Smooth muscle cell (in vitro differentiated cells): Measurements from ENCODE around the gene MTUS2. TPM values are rescaled to one million over a fixed set of nuclear protein-coding genes. Genes with fewer than 3 reads are reported as not detected.

Source experiments
- DNase-seq: peaks from one replicate; lab custom pipeline; 2025; ENCODE audit not compliant: unreplicated experiment; lab: John Stamatoyannopoulos, UW
- H2AFZ ChIP-seq: fragments of 200-600 bp; sonication (generic); 2 replicates; pipeline ENCODE4 v1.6.0; 2016; ENCODE audit warnings: antibody characterized with exemption, low read depth, mild to moderate bottlenecking
- H3F3A ChIP-seq: fragments of 200-600 bp; sonication (generic); 2 replicates; pipeline ENCODE4 v1.6.0; 2017; ENCODE audit warnings: antibody characterized with exemption, low read depth
- H3K27ac ChIP-seq: fragments of 200-600 bp; sonication (generic); 2 replicates; pipeline ENCODE4 v1.5.1; 2016; ENCODE audit warnings: low read depth, mild to moderate bottlenecking
- H3K27me3 ChIP-seq: fragments of 200-600 bp; sonication (generic); 2 replicates; pipeline ENCODE4 v1.6.1; 2016; ENCODE audit warnings: low read depth, mild to moderate bottlenecking
- H3K36me3 ChIP-seq: fragments of 200-600 bp; sonication (generic); 2 replicates; pipeline ENCODE4 v1.5.1; 2016; ENCODE audit warnings: low read depth
- H3K4me1 ChIP-seq: fragments of 200-600 bp; sonication (generic); 2 replicates; pipeline ENCODE4 v1.5.1; 2016; ENCODE audit warnings: low read depth
- H3K4me2 ChIP-seq: fragments of 200-600 bp; sonication (generic); 2 replicates; pipeline ENCODE4 v1.6.0; 2016; ENCODE audit warnings: mild to moderate bottlenecking
- H3K4me3 ChIP-seq: fragments of 200-600 bp; sonication (generic); 2 replicates; pipeline ENCODE4 v1.5.1; 2016; ENCODE audit warnings: mild to moderate bottlenecking
- H3K79me2 ChIP-seq: fragments of 200-600 bp; sonication (generic); 2 replicates; pipeline ENCODE4 v1.6.0; 2016; ENCODE audit warnings: low read depth, mild to moderate bottlenecking
- H3K9ac ChIP-seq: fragments of 200-600 bp; sonication (generic); 2 replicates; pipeline ENCODE4 v1.6.0; 2016; ENCODE audit warnings: low read depth
- H3K9me3 ChIP-seq: fragments of 200-600 bp; sonication (generic); replicated peaks from 2 replicates; pipeline ENCODE4 v1.5.1; 2016; ENCODE audit warnings: low read depth
- H4K20me1 ChIP-seq: fragments of 200-600 bp; sonication (generic); 2 replicates; pipeline ENCODE4 v1.6.0; 2016; ENCODE audit warnings: low read depth
- WGBS: methylation state at CpG from one replicate; pipeline ENCODE4 v1.1.7; 2016; ENCODE audit warnings: low lambda C conversion rate; 5-methylcytosine and 5-hydroxymethylcytosine counted together
- polyA plus RNA-seq: library from polyadenylated mRNA; unstranded; fragments of >200 nt; fragmentation: Nextera tagmentation; extraction: Ambion mirVana; gene quantifications from 2 replicates; pipeline ENCODE4 v1.2.1, GENCODE V29; 2016
- total RNA-seq: library from RNA; depleted of rRNA; stranded (reverse); fragments of >200 nt; gene quantifications from 2 replicates; pipeline ENCODE4 v1.2.3, GENCODE V29; 2014
- TF ChIP-seq, protein P1 (sequence below): fragments of 200-600 bp; sonication (generic); IDR thresholded peaks from 2 replicates; pipeline ENCODE4 v1.5.1; 2017; ENCODE audit warnings: borderline replicate concordance, mild to moderate bottlenecking, antibody characterized with exemption; ENCODE audit not compliant: insufficient read depth, poor library complexity, severe bottlenecking

Gene MTUS2
- total and polyA plus RNA-seq, 2 experiments from 2014 or later, result 0.06 to 0.63 TPM

DNA sequence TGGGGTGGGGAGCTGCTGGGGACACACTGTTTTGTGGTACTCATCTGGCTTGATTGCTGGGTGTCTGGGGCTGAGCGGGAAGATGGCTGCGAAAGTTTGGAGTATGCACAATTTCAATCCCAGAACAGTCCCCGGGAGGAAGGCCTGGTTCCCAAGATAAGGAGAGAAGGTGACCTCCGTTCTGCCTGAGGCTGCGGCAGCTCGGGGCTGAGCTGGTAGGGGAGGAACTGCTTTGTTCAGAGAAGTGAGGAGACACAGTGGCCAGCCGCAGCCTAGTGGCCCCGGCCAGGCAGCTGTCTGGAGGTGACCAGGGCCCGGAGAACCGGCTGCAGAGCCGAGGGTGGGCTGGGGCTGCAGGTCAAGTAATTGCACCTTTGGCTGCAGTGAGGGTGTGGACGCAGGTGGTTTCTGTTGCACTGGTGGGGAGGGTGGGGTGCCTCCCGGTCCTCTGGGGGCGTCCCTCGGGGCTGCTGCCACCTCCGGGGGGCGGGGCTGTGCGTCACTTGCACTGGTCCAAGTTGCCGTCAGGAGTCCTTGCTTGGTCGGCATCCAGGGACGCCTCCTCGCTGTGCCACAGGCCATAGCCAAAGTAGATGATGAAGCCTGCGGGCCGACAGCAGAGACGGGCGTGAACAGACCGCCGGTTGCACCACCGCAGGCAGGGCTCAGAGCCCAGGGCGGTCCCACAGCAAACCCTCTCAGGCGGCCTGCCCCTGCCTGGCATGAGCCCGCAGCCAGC, 694.0 kb downstream of the MTUS2 start:
- Histone ChIP-seq H3F3A (no peaks in the 10 kb centered on the region), H3K9me3 (no peaks in the 10 kb centered on the region), H4K20me1 (no peaks in the 10 kb centered on the region), H3K79me2 (no peaks in the 10 kb centered on the region), H3K4me3 (no peak overlapping the region), H3K27me3 (no peaks in the 10 kb centered on the region), H3K27ac (no peak overlapping the region), H3K4me2 (no peak overlapping the region), H3K9ac (no peak overlapping the region), H3K4me1 (no peaks in the 10 kb centered on the region), H2AFZ (no peak overlapping the region), H3K36me3 (no peaks in the 10 kb centered on the region)
- WGBS, result 90% methylated on average over 25 of the region's 32 CpGs
- DNase-seq, result no peak
- TF ChIP-seq, protein P1, sequence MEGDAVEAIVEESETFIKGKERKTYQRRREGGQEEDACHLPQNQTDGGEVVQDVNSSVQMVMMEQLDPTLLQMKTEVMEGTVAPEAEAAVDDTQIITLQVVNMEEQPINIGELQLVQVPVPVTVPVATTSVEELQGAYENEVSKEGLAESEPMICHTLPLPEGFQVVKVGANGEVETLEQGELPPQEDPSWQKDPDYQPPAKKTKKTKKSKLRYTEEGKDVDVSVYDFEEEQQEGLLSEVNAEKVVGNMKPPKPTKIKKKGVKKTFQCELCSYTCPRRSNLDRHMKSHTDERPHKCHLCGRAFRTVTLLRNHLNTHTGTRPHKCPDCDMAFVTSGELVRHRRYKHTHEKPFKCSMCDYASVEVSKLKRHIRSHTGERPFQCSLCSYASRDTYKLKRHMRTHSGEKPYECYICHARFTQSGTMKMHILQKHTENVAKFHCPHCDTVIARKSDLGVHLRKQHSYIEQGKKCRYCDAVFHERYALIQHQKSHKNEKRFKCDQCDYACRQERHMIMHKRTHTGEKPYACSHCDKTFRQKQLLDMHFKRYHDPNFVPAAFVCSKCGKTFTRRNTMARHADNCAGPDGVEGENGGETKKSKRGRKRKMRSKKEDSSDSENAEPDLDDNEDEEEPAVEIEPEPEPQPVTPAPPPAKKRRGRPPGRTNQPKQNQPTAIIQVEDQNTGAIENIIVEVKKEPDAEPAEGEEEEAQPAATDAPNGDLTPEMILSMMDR, result no peak

DNA sequence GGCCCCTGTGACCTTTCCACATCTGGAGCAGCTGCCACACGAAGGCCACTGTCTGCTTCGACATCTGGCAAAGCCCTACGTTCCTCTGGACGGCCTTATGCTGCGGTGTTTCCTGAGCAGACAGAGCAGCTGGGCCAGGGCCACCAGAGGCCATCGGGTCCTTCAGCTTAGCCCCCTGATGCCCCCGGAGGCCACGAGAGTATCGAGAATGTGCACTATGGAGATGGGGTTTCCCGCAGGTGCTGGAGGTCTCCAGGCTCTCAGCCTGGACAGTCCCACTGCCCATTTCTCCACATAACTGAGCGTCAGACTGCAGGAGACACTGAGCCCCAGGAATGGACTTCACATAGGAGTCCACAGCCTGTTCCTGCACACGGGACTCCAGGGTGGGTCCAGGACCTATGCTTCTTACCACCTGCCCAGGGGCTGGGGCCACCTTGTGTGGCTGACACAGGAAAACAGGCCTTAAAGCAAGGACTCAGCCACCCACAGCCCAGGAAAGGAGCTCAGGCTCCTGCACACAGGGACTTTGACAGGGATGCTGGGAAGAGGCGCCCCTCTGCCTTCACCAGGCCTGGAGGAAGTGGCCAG, 694.7 kb downstream of the MTUS2 start:
- no peak overlapping the region for H2AFZ ChIP-seq
- no peaks in the 10 kb centered on the region for H3K27me3 ChIP-seq
- no peak overlapping the region for H3K9ac ChIP-seq
- DNase-seq, result no peak
- H4K20me1 ChIP-seq, result no peaks in the 10 kb centered on the region
- no peaks in the 10 kb centered on the region for H3K4me1 ChIP-seq
- WGBS, result 85% methylated on average over 13 of the region's 13 CpGs
- H3K9me3 ChIP-seq, result no peaks in the 10 kb centered on the region
- H3K36me3 ChIP-seq, result no peaks in the 10 kb centered on the region
- TF ChIP-seq, protein P1, result no peak
- no peak overlapping the region for H3K4me3 ChIP-seq
- no peak overlapping the region for H3K27ac ChIP-seq
- H3K79me2 ChIP-seq, result no peaks in the 10 kb centered on the region
- no peaks in the 10 kb centered on the region for H3F3A ChIP-seq
- no peak overlapping the region for H3K4me2 ChIP-seq

GRCh38 chr13:29515372-29515771, 695.2 kb downstream of the MTUS2 start:
- no peaks in the 10 kb centered on the region for H3F3A ChIP-seq
- no peaks in the 10 kb centered on the region for H3K27me3 ChIP-seq
- no peak for DNase-seq
- H3K4me1 ChIP-seq, result no peaks in the 10 kb centered on the region
- no peaks in the 10 kb centered on the region for H3K36me3 ChIP-seq
- 73% methylated on average over 7 of the region's 7 CpGs for WGBS
- H2AFZ ChIP-seq, result no peak overlapping the region
- H3K79me2 ChIP-seq, result no peaks in the 10 kb centered on the region
- TF ChIP-seq, protein P1, result no peak
- no peak overlapping the region for H3K4me2 ChIP-seq
- H3K9ac ChIP-seq, result no peak overlapping the region
- H4K20me1 ChIP-seq, result no peaks in the 10 kb centered on the region
- H3K4me3 ChIP-seq, result no peak overlapping the region
- no peak overlapping the region for H3K27ac ChIP-seq
- no peaks in the 10 kb centered on the region for H3K9me3 ChIP-seq
